Keratinocyte (primary cell): ENCODE results near the gene MIOX. TPM values are rescaled to one million over a fixed set of nuclear protein-coding genes. Genes with fewer than 3 reads are reported as not detected.

Experiments used
- DNase-seq: peaks from one replicate; pipeline ENCODE4 v3.0.0-alpha.2; 2011; ENCODE audit warnings: low read depth, missing footprints, low spot score
- FAIRE-seq: peaks from 2 replicates; lab custom pipeline; 2011; peaks lifted over from hg19 to GRCh38; lab: Jason Lieb, UNC
- H2AFZ ChIP-seq: 2 replicates; pipeline ENCODE4 v1.6.0; 2012; ENCODE audit warnings: low read length, control low read depth, inconsistent platforms; ENCODE audit not compliant: control insufficient read depth
- H3K27ac ChIP-seq: 2 replicates; pipeline ENCODE4 v1.5.1; 2011; ENCODE audit warnings: low read length; ENCODE audit not compliant: control insufficient read depth, insufficient read depth
- H3K27me3 ChIP-seq: 3 replicates; pipeline ENCODE4 v1.6.0; 2011; ENCODE audit warnings: low read length; ENCODE audit not compliant: control insufficient read depth, insufficient read depth; ENCODE audit errors: extremely low read depth
- H3K36me3 ChIP-seq, 2 experiments: 2 replicates in 1 of 2; 3 replicates in 1 of 2; pipeline ENCODE4 v1.5.1; 2011; ENCODE audit warnings: low read length in 2 of 2, mild to moderate bottlenecking in 1 of 2; ENCODE audit not compliant: control insufficient read depth in 2 of 2, insufficient read depth in 2 of 2; ENCODE audit errors: extremely low read depth in 1 of 2
- H3K4me1 ChIP-seq: 3 replicates; pipeline ENCODE4 v1.5.1; 2011; ENCODE audit warnings: low read length; ENCODE audit not compliant: control insufficient read depth, insufficient read depth; ENCODE audit errors: extremely low read depth
- H3K4me2 ChIP-seq: 3 replicates; pipeline ENCODE4 v1.6.0; 2011; ENCODE audit warnings: low read depth, low read length; ENCODE audit not compliant: control insufficient read depth, insufficient read depth; ENCODE audit errors: extremely low read depth
- H3K4me3 ChIP-seq, 3 experiments: fragments of 200-600 bp in 1 of 3; sonication (generic) in 1 of 3; 2 replicates in 2 of 3; 3 replicates in 1 of 3; pipeline ENCODE4 v1.5.1; 2011 to 2016; ENCODE audit warnings: low read length in 3 of 3, mild to moderate bottlenecking in 3 of 3, control low read depth in 2 of 3, inconsistent platforms in 1 of 3, low read depth in 1 of 3, mixed read lengths in 1 of 3, mixed run types in 1 of 3, moderate library complexity in 1 of 3; ENCODE audit not compliant: control insufficient read depth in 2 of 3, insufficient read depth in 2 of 3; ENCODE audit errors: extremely low read depth in 1 of 3
- H3K79me2 ChIP-seq: 2 replicates; pipeline ENCODE4 v1.6.0; 2012; ENCODE audit warnings: low read length; ENCODE audit not compliant: control insufficient read depth, insufficient read depth
- H3K9ac ChIP-seq: 3 replicates; pipeline ENCODE4 v1.6.0; 2011; ENCODE audit warnings: low read length; ENCODE audit not compliant: control insufficient read depth, insufficient read depth; ENCODE audit errors: extremely low read depth
- H3K9me1 ChIP-seq: 3 replicates; pipeline ENCODE4 v1.6.0; 2011; ENCODE audit warnings: low read length; ENCODE audit not compliant: control insufficient read depth, insufficient read depth; ENCODE audit errors: extremely low read depth
- H3K9me3 ChIP-seq: 2 replicates; pipeline ENCODE4 v1.5.1; 2012; ENCODE audit warnings: low read depth, low read length; ENCODE audit not compliant: control insufficient read depth
- H4K20me1 ChIP-seq: 3 replicates; pipeline ENCODE4 v1.6.0; 2011; ENCODE audit warnings: low read length; ENCODE audit not compliant: control insufficient read depth, insufficient read depth; ENCODE audit errors: extremely low read depth
- CTCF ChIP-seq, 3 experiments: IDR thresholded peaks in 1 of 3; conservative IDR thresholded peaks in 1 of 3; optimal IDR thresholded peaks in 1 of 3; 2 replicates in 2 of 3; 3 replicates in 1 of 3; pipeline versions ENCODE3 to v1.5.1; 2011; ENCODE audit warnings: low read length in 3 of 3, mild to moderate bottlenecking in 3 of 3, moderate library complexity in 2 of 3, control low read depth in 1 of 3, inconsistent platforms in 1 of 3; ENCODE audit not compliant: insufficient read depth in 2 of 3; ENCODE audit errors: extremely low read depth in 1 of 3
- EZH2 ChIP-seq: IDR thresholded peaks from one replicate; pipeline ENCODE4 v1.6.1; 2012; ENCODE audit warnings: inconsistent platforms, mild to moderate bottlenecking, low read length, moderate library complexity
- dilution Hi-C: fragments of 300-500 bp; cut with MboI; formaldehyde crosslinking; loops from one replicate; pipeline ENCODE4 v1.7.0; 2020; ENCODE audit warnings: low sequenced_read_pairs; ENCODE audit not compliant: extremely low pct_ligation_motif_present
- polyA plus RNA-seq, 5 experiments: library from polyadenylated mRNA; depleted of rRNA in 3 of 5; stranded (reverse) in 3 of 5; stranded (forward) in 1 of 5; unstranded in 1 of 5; fragments of >200 nt; gene quantifications; 1 replicate in 1 of 5; 2 replicates in 3 of 5; 3 replicates in 1 of 5; pipeline versions ENCODE4 v1.2.1 to v1.2.3, GENCODE V29; 2011 to 2012; ENCODE audit warnings: missing spikeins in 2 of 5, low read depth in 1 of 5, low replicate concordance in 1 of 5

Gene MIOX
- polyA plus RNA-seq, 1 donor (not counting 4 experiments of a cell fraction or from before 2014, with no cell fraction given): not detected

GRCh38 chr22:50530877-50531545 lies 44.4 kb downstream of the MIOX start:
- Histone ChIP-seq H3K4me1 (peaks cover 10% of the 10 kb centered on the region), H3K9ac (peak overlapping the region; percentile 90), H3K4me3 (peak overlapping the region; percentile 50 to 79 (median 58)), H2AFZ (peak overlapping the region; percentile 53), H3K27me3 (peaks cover 11% of the 10 kb centered on the region), H3K9me3 (no peaks in the 10 kb centered on the region), H3K79me2 (no peaks in the 10 kb centered on the region), H4K20me1 (no peaks in the 10 kb centered on the region), H3K27ac (peak overlapping the region; percentile 76), H3K9me1 (no peaks in the 10 kb centered on the region), H3K4me2 (peak overlapping the region; percentile 85), H3K36me3 (peaks cover 0 to 2% of the 10 kb centered on the region in 2 experiments)
- DNase-seq (no peak), FAIRE-seq (no peak)
- TF ChIP-seq CTCF (optimal IDR thresholded peaks at IDR 0.05 in 1 of 3, IDR thresholded peaks at IDR 0.05 in 1 of 3, conservative IDR thresholded peaks at IDR 0.05 in 1 of 3; ENCODE audit: extremely low read depth in 1 of 3, insufficient read depth in 2 of 3, low read length in 3 of 3) (no peak), EZH2 (no peak)
- dilution Hi-C loops: no loop called here

GRCh38 chr22:50531546-50531961 lies 44.9 kb downstream of the MIOX start:
- no peak for FAIRE-seq
- Histone ChIP-seq H4K20me1 (no peaks in the 10 kb centered on the region), H3K27ac (peak overlapping the region; percentile 76), H3K4me1 (peaks cover 9% of the 10 kb centered on the region), H3K4me3 (peak overlapping the region; percentile 50 to 79 (median 58)), H3K36me3 (peaks cover 0 to 2% of the 10 kb centered on the region in 2 experiments), H3K9me1 (no peaks in the 10 kb centered on the region), H3K9ac (peak overlapping the region; percentile 90), H3K4me2 (peak overlapping the region; percentile 85), H3K27me3 (peaks cover 11% of the 10 kb centered on the region), H3K79me2 (no peaks in the 10 kb centered on the region), H3K9me3 (no peaks in the 10 kb centered on the region), H2AFZ (peak overlapping the region; percentile 53)
- dilution Hi-C loops: no loop called here
- TF ChIP-seq EZH2 (no peak), CTCF (optimal IDR thresholded peaks at IDR 0.05 in 1 of 3, IDR thresholded peaks at IDR 0.05 in 1 of 3, conservative IDR thresholded peaks at IDR 0.05 in 1 of 3; ENCODE audit: extremely low read depth in 1 of 3, insufficient read depth in 2 of 3, low read length in 3 of 3) (no peak)
- DNase-seq: no peak
